ENCODE measurements around the gene EDN1. TPM values are rescaled to one million over a fixed set of nuclear protein-coding genes. Genes with fewer than 3 reads are reported as not detected.

Gene EDN1
- total RNA-seq, 4 donors from 2014 or later: 1.0 to 5.4 (median 3.0) TPM

DNA sequence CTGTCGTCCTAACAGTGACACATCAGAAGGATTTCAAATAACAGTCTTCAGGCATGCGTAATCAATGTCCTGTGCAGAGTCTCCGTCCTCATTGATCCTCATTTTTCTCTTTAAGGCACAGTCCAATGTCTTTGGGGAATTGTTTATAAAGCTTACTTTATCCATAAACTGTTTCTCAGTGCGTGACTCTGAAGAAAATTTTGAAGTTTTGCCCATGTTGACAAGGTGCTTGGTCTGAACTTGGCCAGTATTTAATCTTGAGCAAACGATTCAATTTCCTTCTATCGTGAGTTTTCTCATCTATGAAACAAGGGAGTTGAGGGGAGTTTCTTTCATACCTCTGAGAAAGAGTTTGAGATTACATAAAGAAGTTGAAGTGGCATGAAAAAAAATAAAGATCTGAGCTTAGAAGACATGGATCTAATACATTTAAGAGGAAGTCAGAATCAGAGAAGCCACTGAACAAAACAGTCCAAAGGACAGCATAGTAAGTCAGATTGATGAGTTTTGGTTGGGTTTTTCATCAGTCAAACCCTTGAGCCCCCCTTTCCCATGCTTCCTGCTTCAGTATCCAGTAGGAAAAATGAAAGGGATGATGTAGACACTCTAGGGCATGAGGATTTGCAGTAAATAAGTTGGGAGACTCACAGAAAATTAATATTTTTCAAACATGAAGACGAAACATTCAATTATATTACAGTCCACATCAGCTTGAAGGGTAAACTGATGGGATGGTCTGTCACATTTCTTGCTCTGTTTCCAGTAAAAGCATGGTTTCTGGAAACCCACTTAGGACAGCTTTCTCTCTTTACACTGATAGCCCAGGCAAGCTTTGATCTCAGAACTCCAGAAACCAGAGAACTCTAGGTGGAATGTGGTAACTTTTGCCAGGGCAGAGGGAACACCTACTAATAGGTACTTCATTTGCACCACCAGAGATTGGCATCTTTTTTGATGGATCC lies 8.1 kb downstream of the EDN1 start:
- DNase-seq: no peak
- Histone ChIP-seq H3K9me3 (no peaks in the 10 kb centered on the region), H3K4me3 (replicated peaks in 1 of 3) (no peak overlapping the region), H3K36me3 (no peaks in the 10 kb centered on the region), H3K27ac (no peak overlapping the region), H3K27me3 (no peaks in the 10 kb centered on the region), H3K4me1 (no peaks in the 10 kb centered on the region)
- TF ChIP-seq POLR2A (IDR thresholded peaks at IDR 0.05): no peak
- TF ChIP-seq, protein P1, sequence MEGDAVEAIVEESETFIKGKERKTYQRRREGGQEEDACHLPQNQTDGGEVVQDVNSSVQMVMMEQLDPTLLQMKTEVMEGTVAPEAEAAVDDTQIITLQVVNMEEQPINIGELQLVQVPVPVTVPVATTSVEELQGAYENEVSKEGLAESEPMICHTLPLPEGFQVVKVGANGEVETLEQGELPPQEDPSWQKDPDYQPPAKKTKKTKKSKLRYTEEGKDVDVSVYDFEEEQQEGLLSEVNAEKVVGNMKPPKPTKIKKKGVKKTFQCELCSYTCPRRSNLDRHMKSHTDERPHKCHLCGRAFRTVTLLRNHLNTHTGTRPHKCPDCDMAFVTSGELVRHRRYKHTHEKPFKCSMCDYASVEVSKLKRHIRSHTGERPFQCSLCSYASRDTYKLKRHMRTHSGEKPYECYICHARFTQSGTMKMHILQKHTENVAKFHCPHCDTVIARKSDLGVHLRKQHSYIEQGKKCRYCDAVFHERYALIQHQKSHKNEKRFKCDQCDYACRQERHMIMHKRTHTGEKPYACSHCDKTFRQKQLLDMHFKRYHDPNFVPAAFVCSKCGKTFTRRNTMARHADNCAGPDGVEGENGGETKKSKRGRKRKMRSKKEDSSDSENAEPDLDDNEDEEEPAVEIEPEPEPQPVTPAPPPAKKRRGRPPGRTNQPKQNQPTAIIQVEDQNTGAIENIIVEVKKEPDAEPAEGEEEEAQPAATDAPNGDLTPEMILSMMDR (IDR thresholded peaks at IDR 0.05): no peak
- WGBS, 2 donors: 83 to 91% methylated on average over 7 of the region's 7 CpGs
- intact Hi-C loops (cut with DNase I): no loop called here

DNA sequence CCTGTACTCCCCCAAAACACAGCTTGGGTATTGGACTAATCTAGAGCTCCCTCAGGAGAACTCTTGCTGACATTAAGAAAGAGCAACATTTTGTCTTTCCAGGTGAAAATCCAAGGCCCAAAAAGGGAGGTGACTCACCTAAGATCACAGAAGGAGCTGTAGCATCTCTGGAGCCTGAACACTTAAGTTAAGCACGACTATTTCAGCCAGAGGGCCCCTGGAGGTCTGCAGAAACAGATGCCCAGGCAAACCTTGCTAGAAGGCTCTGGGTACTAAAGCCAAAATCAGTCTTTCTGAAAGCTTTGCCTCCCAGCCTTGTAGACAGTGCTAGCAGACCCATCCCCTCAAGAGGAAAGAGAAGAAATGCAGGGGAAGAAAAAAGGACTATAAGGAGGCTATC lies 8.8 kb downstream of the EDN1 start:
- H3K4me3 ChIP-seq (replicated peaks in 1 of 3): no peak overlapping the region
- H3K27ac ChIP-seq: no peak overlapping the region
- H3K27me3 ChIP-seq: no peaks in the 10 kb centered on the region
- no peaks in the 10 kb centered on the region for H3K4me1 ChIP-seq
- TF ChIP-seq, protein P1 (IDR thresholded peaks at IDR 0.05): no peak
- no peak for TF ChIP-seq POLR2A (IDR thresholded peaks at IDR 0.05)
- 47 to 56% methylated on average over 1 of the region's 1 CpG for WGBS, 2 donors
- no peak for DNase-seq
- no peaks in the 10 kb centered on the region for H3K36me3 ChIP-seq
- intact Hi-C loops (cut with DNase I): no loop called here
- H3K9me3 ChIP-seq: no peaks in the 10 kb centered on the region

DNA sequence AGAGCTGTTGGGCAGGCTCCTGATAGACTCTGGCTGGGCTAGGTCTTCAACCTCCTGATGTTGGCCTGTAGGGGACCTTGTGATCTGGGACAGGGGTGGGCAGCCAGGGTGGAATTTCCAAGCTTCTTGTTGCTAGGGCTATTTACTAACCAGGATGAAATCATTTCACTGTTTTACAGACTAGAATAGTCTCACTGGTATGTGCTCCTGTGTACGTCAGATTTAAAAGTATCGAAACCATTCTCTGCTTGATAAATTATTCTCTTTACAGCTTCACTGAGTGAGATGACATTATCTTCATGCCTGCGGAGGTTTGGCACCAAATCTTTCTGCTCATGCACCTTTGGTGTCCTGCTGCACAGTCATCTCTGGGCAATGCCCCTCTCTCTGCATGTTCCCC lies 10.9 kb downstream of the EDN1 start:
- no peak overlapping the region for H3K4me3 ChIP-seq (replicated peaks in 1 of 3)
- no peak for DNase-seq
- no peak overlapping the region for H3K27ac ChIP-seq
- intact Hi-C loops (cut with DNase I): no loop called here
- H3K9me3 ChIP-seq: no peaks in the 10 kb centered on the region
- TF ChIP-seq, protein P1 (IDR thresholded peaks at IDR 0.05): no peak
- no peak for TF ChIP-seq POLR2A (IDR thresholded peaks at IDR 0.05)
- no peaks in the 10 kb centered on the region for H3K4me1 ChIP-seq
- no peaks in the 10 kb centered on the region for H3K36me3 ChIP-seq
- H3K27me3 ChIP-seq: no peaks in the 10 kb centered on the region
- WGBS, 2 donors: 93% methylated on average over 3 of the region's 3 CpGs

DNA sequence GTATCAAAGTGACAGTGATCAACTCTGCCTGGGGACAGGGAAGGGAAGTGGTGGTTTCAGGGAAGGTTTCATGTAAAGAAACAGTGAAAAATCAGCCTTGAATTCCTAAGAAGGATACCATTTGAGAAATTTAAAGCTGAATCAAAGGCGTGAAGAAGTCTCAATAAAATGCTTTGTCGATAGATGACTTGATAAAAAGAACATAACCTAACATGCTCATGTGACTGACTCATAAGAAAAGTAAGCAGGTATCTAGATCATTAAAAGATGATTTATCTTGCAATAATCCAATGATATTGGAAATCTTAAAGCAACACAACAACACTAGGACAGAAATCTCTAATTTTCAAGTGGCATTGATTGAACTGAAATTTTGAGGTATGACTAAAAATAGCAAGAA lies 14.3 kb downstream of the EDN1 start:
- Histone ChIP-seq H3K27ac (no peak overlapping the region), H3K27me3 (no peaks in the 10 kb centered on the region), H3K9me3 (no peaks in the 10 kb centered on the region), H3K4me3 (replicated peaks in 1 of 3) (no peak overlapping the region), H3K4me1 (no peaks in the 10 kb centered on the region), H3K36me3 (no peaks in the 10 kb centered on the region)
- 94% methylated on average over 2 of the region's 2 CpGs for WGBS, 2 donors
- DNase-seq: no peak
- TF ChIP-seq POLR2A (IDR thresholded peaks at IDR 0.05): no peak
- TF ChIP-seq, protein P1 (IDR thresholded peaks at IDR 0.05): no peak
- intact Hi-C loops (cut with DNase I): no loop called here

DNA sequence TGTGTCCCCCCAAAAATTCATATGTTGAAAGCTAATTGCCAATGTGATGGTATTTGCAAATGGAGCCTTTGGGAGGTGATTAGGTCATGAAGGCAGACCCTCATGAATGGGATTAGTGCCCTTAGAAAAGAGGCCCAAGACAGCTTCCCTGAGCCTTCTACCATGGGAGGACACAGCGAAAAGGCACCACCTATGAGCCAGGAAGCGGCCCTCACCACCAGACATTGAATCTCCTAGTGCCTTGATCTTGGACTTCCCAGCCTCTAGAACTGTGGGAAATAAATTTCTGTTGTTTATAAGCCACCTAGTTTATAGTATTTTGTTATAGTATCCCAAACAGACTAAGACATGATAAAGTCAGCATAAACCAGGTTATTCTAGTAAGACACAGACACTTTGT lies 18.9 kb downstream of the EDN1 start:
- Histone ChIP-seq H3K4me1 (no peaks in the 10 kb centered on the region), H3K9me3 (no peaks in the 10 kb centered on the region), H3K27ac (no peak overlapping the region), H3K4me3 (replicated peaks in 1 of 3) (no peak overlapping the region), H3K27me3 (no peaks in the 10 kb centered on the region), H3K36me3 (no peaks in the 10 kb centered on the region)
- no peak for DNase-seq
- TF ChIP-seq POLR2A (IDR thresholded peaks at IDR 0.05): no peak
- TF ChIP-seq, protein P1 (IDR thresholded peaks at IDR 0.05): no peak
- WGBS, 2 donors: 98 to 100% methylated on average over 2 of the region's 2 CpGs
- intact Hi-C loops (cut with DNase I): no loop called here
